ENCODE measurements around the gene OR52E5.

- TF ChIP-seq CTCF (IDR thresholded peaks at IDR 0.05; ENCODE audit: low read depth, low read length) (no peak), MAX (IDR thresholded peaks at IDR 0.05; ENCODE audit: low read depth, low read length) (no peak)
Observed at GRCh38 chr11:5851002-5851401, 42.0 kb upstream of the OR52E5 start.

Data from NB4 (cell line).